Upper lobe of right lung (tissue), 1 donor: Measurements from ENCODE around the gene ME3. TPM values are rescaled to one million over a fixed set of nuclear protein-coding genes. Genes with fewer than 3 reads are reported as not detected.

ENCODE experiments used
- ATAC-seq: fragments of 200-7000 bp; cut with Tn5 transposase; one replicate; pipeline ENCODE4 v1.9.1; 2020; ENCODE audit warnings: mild to moderate bottlenecking, moderate library complexity
- DNase-seq: peaks from one replicate; pipeline ENCODE4 v3.0.0-alpha.2; 2020
- H3K27ac ChIP-seq: fragments of 200-600 bp; one replicate; pipeline ENCODE4 v1.8.0; 2022
- H3K27me3 ChIP-seq: fragments of 200-600 bp; one replicate; pipeline ENCODE4 v1.8.0; 2022; ENCODE audit warnings: mild to moderate bottlenecking
- H3K36me3 ChIP-seq: fragments of 200-600 bp; one replicate; pipeline ENCODE4 v1.8.0; 2022
- H3K4me1 ChIP-seq: fragments of 200-600 bp; one replicate; pipeline ENCODE4 v1.8.0; 2022
- H3K4me3 ChIP-seq: fragments of 200-600 bp; one replicate; pipeline ENCODE4 v1.8.0; 2022; ENCODE audit warnings: mild to moderate bottlenecking
- H3K9me3 ChIP-seq: fragments of 200-600 bp; one replicate; pipeline ENCODE4 v1.8.0; 2022
- CTCF ChIP-seq: fragments of 200-600 bp; IDR thresholded peaks from one replicate; pipeline ENCODE4 v1.8.0; 2022; ENCODE audit warnings: antibody characterized with exemption
- intact Hi-C: fragments of 100-400 bp; cut with DNase I; formaldehyde crosslinking; loops from one replicate; pipeline ENCODE4 v1.11.0; 2022
- total RNA-seq: library from RNA; stranded (reverse); fragmentation: NEBNext Ultra II Directional; extraction: Animal tissue kit (Norgen Biotek cat#: 25700); gene quantifications from one replicate; pipeline ENCODE4 v1.2.1, GENCODE V29; 2021
- donor health status: DM: no; HTN: yes; CAD: no; lungs with severe emphysema.

The ME3 gene
- total RNA-seq, 1 donor from 2014 or later: 24.7 TPM

DNA sequence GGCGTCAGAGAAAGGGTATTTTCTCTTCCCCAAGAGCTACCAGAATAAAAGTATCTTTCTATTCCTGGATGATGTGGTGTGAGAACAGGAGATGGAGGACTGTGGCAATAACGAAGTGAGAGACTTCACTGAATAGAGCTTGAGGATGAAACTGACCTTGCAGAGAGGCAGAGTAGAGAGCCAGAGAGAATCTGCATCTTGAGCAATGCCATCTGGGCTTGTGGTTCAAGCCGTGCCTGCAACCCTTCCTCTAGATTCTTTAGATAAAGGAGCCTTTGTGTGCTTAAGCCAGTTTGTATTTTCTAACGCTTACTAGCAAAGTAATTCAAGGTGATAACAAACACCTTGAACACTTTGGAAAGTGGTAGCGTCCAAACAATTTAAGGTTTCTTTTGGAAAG lies 2.2 kb downstream of the ME3 start:
- no peak overlapping the region for H3K27ac ChIP-seq
- ATAC-seq: no peak
- DNase-seq: no peak
- no peak overlapping the region for H3K4me3 ChIP-seq
- no peaks in the 10 kb centered on the region for H3K36me3 ChIP-seq
- H3K4me1 ChIP-seq: peaks cover 16% of the 10 kb centered on the region
- no peak for TF ChIP-seq CTCF
- no peaks in the 10 kb centered on the region for H3K9me3 ChIP-seq
- intact Hi-C loops: no loop called here
- H3K27me3 ChIP-seq: no peaks in the 10 kb centered on the region

- ATAC-seq (no peak), DNase-seq (no peak)
- no peaks in the 10 kb centered on the region for H3K27me3 ChIP-seq
- no peaks in the 10 kb centered on the region for H3K36me3 ChIP-seq
- no peak overlapping the region for H3K4me3 ChIP-seq
- intact Hi-C loops: no loop called here
- H3K27ac ChIP-seq: no peak overlapping the region
- no peaks in the 10 kb centered on the region for H3K9me3 ChIP-seq
- TF ChIP-seq CTCF: no peak
- H3K4me1 ChIP-seq: peaks cover 16% of the 10 kb centered on the region
Observed at GRCh38 chr11:86669424-86669823, 3.0 kb downstream of the ME3 start.

GRCh38 chr11:86668929-86669328 lies 3.5 kb downstream of the ME3 start:
- Histone ChIP-seq H3K27me3 (no peaks in the 10 kb centered on the region), H3K27ac (no peak overlapping the region), H3K36me3 (no peaks in the 10 kb centered on the region), H3K9me3 (no peaks in the 10 kb centered on the region), H3K4me1 (peaks cover 16% of the 10 kb centered on the region), H3K4me3 (no peak overlapping the region)
- DNase-seq: no peak
- ATAC-seq: no peak
- TF ChIP-seq CTCF: no peak
- intact Hi-C loops: no loop called here

DNA sequence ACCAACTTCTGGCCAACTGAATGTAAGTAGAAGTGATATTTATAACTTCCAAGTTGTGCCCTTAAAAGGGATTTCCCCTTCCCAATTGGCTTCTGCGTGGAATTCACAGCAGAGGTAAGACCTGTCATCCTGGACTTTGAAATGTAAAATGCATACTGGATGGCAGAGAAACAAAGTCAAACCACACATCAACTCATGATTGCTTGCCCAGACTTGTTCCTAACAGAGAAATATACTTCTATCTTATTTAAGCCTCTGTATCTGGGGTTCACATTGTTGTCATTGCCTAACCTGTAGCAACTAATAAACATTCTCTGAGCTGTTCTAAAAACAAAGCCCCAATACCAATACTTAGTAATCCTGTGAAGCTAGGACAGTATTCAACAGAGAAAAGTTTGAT lies 6.2 kb downstream of the ME3 start:
- Histone ChIP-seq H3K4me1 (peaks cover 9% of the 10 kb centered on the region), H3K9me3 (no peaks in the 10 kb centered on the region), H3K27me3 (no peaks in the 10 kb centered on the region), H3K4me3 (no peak overlapping the region), H3K27ac (no peak overlapping the region), H3K36me3 (no peaks in the 10 kb centered on the region)
- ATAC-seq (no peak), DNase-seq (no peak)
- intact Hi-C loops: no loop called here
- TF ChIP-seq CTCF: no peak

DNA sequence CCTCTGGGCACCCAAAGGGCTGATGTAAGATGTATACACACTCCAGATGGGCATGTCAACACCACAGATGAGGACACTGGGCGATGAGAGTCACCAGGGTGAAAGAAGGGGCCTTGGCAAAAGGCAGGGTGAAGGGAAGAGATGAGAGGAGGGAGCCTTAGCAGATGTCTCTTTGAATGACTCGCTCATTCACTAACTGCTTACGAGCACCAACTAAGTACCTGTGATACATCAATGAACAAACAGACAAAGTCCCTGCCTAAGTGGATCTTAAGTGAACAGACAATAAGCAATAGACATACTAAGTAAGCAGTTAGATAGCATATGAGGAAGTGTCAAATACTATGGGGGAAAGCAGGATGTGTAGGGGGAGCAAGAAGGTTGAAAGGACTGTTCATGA lies 7.5 kb downstream of the ME3 start:
- Histone ChIP-seq H3K36me3 (no peaks in the 10 kb centered on the region), H3K27me3 (no peaks in the 10 kb centered on the region), H3K4me1 (no peaks in the 10 kb centered on the region), H3K27ac (no peak overlapping the region), H3K9me3 (no peaks in the 10 kb centered on the region), H3K4me3 (no peak overlapping the region)
- DNase-seq (no peak), ATAC-seq (no peak)
- no peak for TF ChIP-seq CTCF
- intact Hi-C loops: no loop called here

DNA sequence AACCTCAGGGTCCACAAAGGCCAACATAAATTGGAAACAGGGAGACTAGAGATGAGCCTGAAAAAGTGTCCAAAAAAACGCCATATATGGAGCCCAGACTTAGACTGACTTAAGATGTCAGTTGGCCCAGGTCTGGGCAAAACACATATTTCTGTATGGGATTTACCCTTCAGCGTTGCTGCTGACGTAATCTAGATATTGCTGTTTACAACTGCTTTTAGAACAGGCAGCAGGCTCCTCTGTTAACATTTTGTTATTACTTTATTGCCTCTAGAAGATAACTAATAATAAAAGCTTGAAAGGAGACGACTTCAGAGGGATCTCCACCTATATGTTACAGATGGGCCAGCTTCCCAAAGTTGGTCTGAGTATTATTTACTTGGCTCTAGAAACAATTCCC lies 8.7 kb downstream of the ME3 start:
- no peaks in the 10 kb centered on the region for H3K36me3 ChIP-seq
- H3K4me1 ChIP-seq: no peaks in the 10 kb centered on the region
- H3K27ac ChIP-seq: no peak overlapping the region
- intact Hi-C loops: no loop called here
- no peak for TF ChIP-seq CTCF
- no peak overlapping the region for H3K4me3 ChIP-seq
- no peaks in the 10 kb centered on the region for H3K27me3 ChIP-seq
- DNase-seq (no peak), ATAC-seq (no peak)
- no peaks in the 10 kb centered on the region for H3K9me3 ChIP-seq
